Endothelial cell of umbilical vein (primary cell): ENCODE data around the gene ANKRD16. TPM values are rescaled to one million over a fixed set of nuclear protein-coding genes. Genes with fewer than 3 reads are reported as not detected.

Source experiments
- BruUV-seq: library from RNA; stranded (reverse); fragments of 400-500 nt; replicated peaks from 2 replicates; lab custom pipeline; 2021; lab: Mats Ljungman, UMichigan
- CTCF ChIA-PET: fragments of 300-600, 350-600 bp; sonication (Branson Sonifier 250); formaldehyde crosslinking; loops from one replicate; lab custom pipeline; 2021; ENCODE audit warnings: antibody characterized with exemption, inconsistent platforms; lab: Charles Lee
- POLR2A ChIA-PET: fragments of 300-600, 350-600 bp; sonication (Branson Sonifier 250); formaldehyde crosslinking; loops from one replicate; lab custom pipeline; 2021; ENCODE audit warnings: antibody characterized with exemption, inconsistent platforms; lab: Charles Lee
- DNase-seq: peaks from one replicate; pipeline ENCODE4 v3.0.0-alpha.2; 2011; ENCODE audit warnings: low read depth, low spot score
- FAIRE-seq: peaks from 2 replicates; lab custom pipeline; 2011; peaks lifted over from hg19 to GRCh38; lab: Jason Lieb, UNC
- H2AFZ ChIP-seq: 2 replicates; pipeline ENCODE4 v1.6.0; 2012; ENCODE audit warnings: low read depth, low read length, control low read depth, inconsistent platforms
- H3K27ac ChIP-seq: 2 replicates; pipeline ENCODE4 v1.5.1; 2011; ENCODE audit warnings: low read depth, mild to moderate bottlenecking, control low read depth, low read length, moderate library complexity; ENCODE audit not compliant: insufficient read depth
- H3K27me3 ChIP-seq, 2 experiments: 2 replicates each; pipeline versions ENCODE4 v1.6.0 to v1.6.1; 2011; ENCODE audit warnings: low read length in 2 of 2, mixed read lengths in 1 of 2; ENCODE audit not compliant: control insufficient read depth in 2 of 2, insufficient read depth in 2 of 2
- H3K36me3 ChIP-seq, 2 experiments: 2 replicates in 1 of 2; 3 replicates in 1 of 2; pipeline ENCODE4 v1.5.1; 2011; ENCODE audit warnings: low read length in 2 of 2, mild to moderate bottlenecking in 1 of 2, moderate library complexity in 1 of 2; ENCODE audit not compliant: control insufficient read depth in 2 of 2, insufficient read depth in 2 of 2; ENCODE audit errors: extremely low read depth in 1 of 2
- H3K4me1 ChIP-seq: 3 replicates; pipeline ENCODE4 v1.5.1; 2011; ENCODE audit warnings: mild to moderate bottlenecking, low read length; ENCODE audit not compliant: control insufficient read depth, insufficient read depth; ENCODE audit errors: extremely low read depth
- H3K4me2 ChIP-seq: 2 replicates; pipeline ENCODE4 v1.6.1; 2011; ENCODE audit warnings: low read length, control low read depth, mixed read lengths; ENCODE audit not compliant: insufficient read depth
- H3K4me3 ChIP-seq, 3 experiments: fragments of 200-600 bp in 1 of 3; sonication (generic), shearing (Covaris generic) in 1 of 3; replicated peaks in 1 of 3; 2 replicates each; pipeline ENCODE4 v1.5.1; 2011 to 2016; ENCODE audit warnings: control low read depth in 3 of 3, low read length in 3 of 3, mild to moderate bottlenecking in 2 of 3, inconsistent platforms in 1 of 3, low read depth in 1 of 3, moderate library complexity in 1 of 3; ENCODE audit not compliant: insufficient read depth in 1 of 3
- H3K79me2 ChIP-seq: 2 replicates; pipeline ENCODE4 v1.6.0; 2012; ENCODE audit warnings: low read length, inconsistent platforms; ENCODE audit not compliant: control insufficient read depth, insufficient read depth
- H3K9ac ChIP-seq: replicated peaks from 2 replicates; pipeline ENCODE3; 2011; ENCODE audit warnings: low read length, control low read depth; ENCODE audit not compliant: insufficient read depth; ENCODE audit errors: extremely low read depth
- H3K9me1 ChIP-seq: replicated peaks from 3 replicates; pipeline ENCODE4 v1.6.0; 2011; ENCODE audit warnings: mild to moderate bottlenecking, low read length; ENCODE audit not compliant: control insufficient read depth, insufficient read depth; ENCODE audit errors: extremely low read depth
- H3K9me3 ChIP-seq: replicated peaks from 2 replicates; pipeline ENCODE4 v1.5.1; 2012; ENCODE audit warnings: low read length, inconsistent platforms; ENCODE audit not compliant: control insufficient read depth, insufficient read depth
- H4K20me1 ChIP-seq: replicated peaks from 2 replicates; pipeline ENCODE3; 2011; ENCODE audit warnings: mild to moderate bottlenecking, low read length; ENCODE audit not compliant: control insufficient read depth, insufficient read depth; ENCODE audit errors: extremely low read depth
- CTCF ChIP-seq, 2 donors: IDR thresholded peaks; 1 replicate in 1 of 2; 2 replicates in 1 of 2; pipeline ENCODE4 v1.5.1; 2011; ENCODE audit warnings: low read length in 2 of 2, mild to moderate bottlenecking in 2 of 2, moderate library complexity in 2 of 2, control low read depth in 1 of 2, inconsistent platforms in 1 of 2, low read depth in 1 of 2; ENCODE audit not compliant: insufficient read depth in 1 of 2; ENCODE audit errors: extremely low read depth in 1 of 2
- FOS ChIP-seq: IDR thresholded peaks from 2 replicates; pipeline ENCODE4 v1.6.1; 2011; ENCODE audit warnings: mild to moderate bottlenecking, low read length, moderate library complexity, borderline replicate concordance; ENCODE audit not compliant: insufficient read depth
- GATA2 ChIP-seq: IDR thresholded peaks from 2 replicates; pipeline ENCODE4 v1.7.0; 2011; ENCODE audit warnings: low read depth, mild to moderate bottlenecking, moderate library complexity, mixed read lengths, low read length; ENCODE audit not compliant: insufficient read length, insufficient read depth
- MAX ChIP-seq: IDR thresholded peaks from 2 replicates; pipeline ENCODE4 v1.6.1; 2011; ENCODE audit not compliant: insufficient read depth, insufficient read length
- MYC ChIP-seq: IDR thresholded peaks from one replicate; pipeline ENCODE4 v1.6.1; 2011; ENCODE audit warnings: mild to moderate bottlenecking, low read depth, low read length
- POLR2A ChIP-seq: IDR thresholded peaks from 2 replicates; pipeline ENCODE4 v1.6.1; 2012; ENCODE audit warnings: low read depth, mild to moderate bottlenecking, control low read depth, low read length
- POLR2AphosphoS5 ChIP-seq: IDR thresholded peaks from 2 replicates; pipeline ENCODE4 v1.6.1; 2012; ENCODE audit warnings: low read depth, mild to moderate bottlenecking, control low read depth, low read length, moderate library complexity; ENCODE audit not compliant: insufficient read depth
- dilution Hi-C: fragments of 300-500 bp; cut with MboI; formaldehyde crosslinking; loops from one replicate; pipeline ENCODE4 v1.15.0; 2019; ENCODE audit warnings: low sequenced_read_pairs; ENCODE audit not compliant: extremely low pct_ligation_motif_present
- intact Hi-C: fragments of 100-400 bp; cut with micrococcal nuclease; formaldehyde crosslinking; loops from one replicate; pipeline ENCODE4 v1.10.0; 2022
- polyA plus RNA-seq, 4 experiments: library from polyadenylated mRNA; depleted of rRNA in 3 of 4; stranded (reverse) in 3 of 4; unstranded in 1 of 4; fragments of >200 nt; gene quantifications; 2 replicates each; pipeline versions ENCODE4 v1.2.1 to v1.2.3, GENCODE V29; 2011 to 2012; ENCODE audit warnings: missing spikeins in 1 of 4
- total RNA-seq: library from RNA; stranded (reverse); gene quantifications from 2 replicates; pipeline ENCODE4 v1.2.3, GENCODE V29; 2021

ANKRD16 gene
- total and polyA plus RNA-seq, 2 donors (not counting 3 experiments of a cell fraction or from before 2014, with no cell fraction given): 6.9 to 8.0 TPM

- CTCF ChIA-PET: interaction anchor here (0.8 to 1.7 kb wide), 5 partner anchors 14 to 30 kb away, joined by 3 to 6 read pairs (median 4); no protein-coding TSS in a partner anchor
- BruUV-seq: no TSS peak
- no peak for FAIRE-seq
- POLR2A ChIA-PET: interaction anchor here (0.9 kb wide), 1 partner anchor 30 kb away, joined by 3 read pairs; the partner anchor contains the start of gene GDI2
- intact Hi-C loops (no loop called here), dilution Hi-C loops (no loop called here)
- no peaks in the 10 kb centered on the region for H3K27me3 ChIP-seq
- H3K79me2 ChIP-seq: no peaks in the 10 kb centered on the region
- DNase-seq: no peak
- no peaks in the 10 kb centered on the region for H3K36me3 ChIP-seq
- H4K20me1 ChIP-seq: no peaks in the 10 kb centered on the region
- no peak overlapping the region for H3K27ac ChIP-seq
- H3K9ac ChIP-seq: no peak overlapping the region
- no peaks in the 10 kb centered on the region for H3K9me3 ChIP-seq
- no peak for TF ChIP-seq FOS
- TF ChIP-seq CTCF (IDR thresholded peaks at IDR 0.05; ENCODE audit: extremely low read depth in 1 of 2, insufficient read depth in 1 of 2, low read depth in 1 of 2, low read length in 2 of 2): no peak
- TF ChIP-seq MAX: no peak
- no peak for TF ChIP-seq MYC
- TF ChIP-seq GATA2: no peak
- TF ChIP-seq POLR2AphosphoS5: no peak
- no peak for TF ChIP-seq POLR2A
- H3K4me2 ChIP-seq: no peak overlapping the region
- H3K9me1 ChIP-seq: no peaks in the 10 kb centered on the region
- no peak overlapping the region for H2AFZ ChIP-seq
- H3K4me3 ChIP-seq: no peak overlapping the region
- H3K4me1 ChIP-seq: peaks cover 8% of the 10 kb centered on the region
Measured at GRCh38 chr10:5843686-5844344, 45.9 kb downstream of the ANKRD16 start.
